ENCODE measurements around the gene RNFT2. TPM values are rescaled to one million over a fixed set of nuclear protein-coding genes. Genes with fewer than 3 reads are reported as not detected.

The RNFT2 gene
- polyA plus RNA-seq, 1 donor from 2014 or later, result 20.6 TPM

DNA sequence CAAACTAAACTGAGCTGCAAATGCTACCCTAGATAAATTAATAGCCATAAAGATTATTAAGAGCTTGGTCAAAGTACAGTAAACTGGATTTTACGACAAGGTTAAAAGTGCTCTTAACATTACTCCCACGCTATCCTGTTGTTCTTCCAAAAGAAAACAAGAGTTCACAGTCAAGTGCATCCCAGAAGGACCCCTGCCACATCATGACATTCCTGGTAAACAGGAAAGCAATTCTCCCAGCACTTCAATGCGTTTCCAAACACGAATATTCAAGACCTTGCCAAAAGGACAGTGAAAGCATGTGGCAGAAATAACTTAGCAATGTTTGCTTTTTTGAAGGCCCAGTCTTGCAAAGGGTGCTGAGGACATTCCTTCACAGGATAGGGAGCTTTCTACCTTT lies 11.4 kb upstream of the RNFT2 start:
- no peaks in the 10 kb centered on the region for H3F3A ChIP-seq (ENCODE audit: insufficient read depth, low read length, poor library complexity, severe bottlenecking)
- no peak for TF ChIP-seq SMC3 (conservative IDR thresholded peaks at IDR 0.05; ENCODE audit: poor library complexity)
- no peak for TF ChIP-seq EP300 (conservative IDR thresholded peaks at IDR 0.05; ENCODE audit: poor library complexity, severe bottlenecking)
- TF ChIP-seq, protein P1, sequence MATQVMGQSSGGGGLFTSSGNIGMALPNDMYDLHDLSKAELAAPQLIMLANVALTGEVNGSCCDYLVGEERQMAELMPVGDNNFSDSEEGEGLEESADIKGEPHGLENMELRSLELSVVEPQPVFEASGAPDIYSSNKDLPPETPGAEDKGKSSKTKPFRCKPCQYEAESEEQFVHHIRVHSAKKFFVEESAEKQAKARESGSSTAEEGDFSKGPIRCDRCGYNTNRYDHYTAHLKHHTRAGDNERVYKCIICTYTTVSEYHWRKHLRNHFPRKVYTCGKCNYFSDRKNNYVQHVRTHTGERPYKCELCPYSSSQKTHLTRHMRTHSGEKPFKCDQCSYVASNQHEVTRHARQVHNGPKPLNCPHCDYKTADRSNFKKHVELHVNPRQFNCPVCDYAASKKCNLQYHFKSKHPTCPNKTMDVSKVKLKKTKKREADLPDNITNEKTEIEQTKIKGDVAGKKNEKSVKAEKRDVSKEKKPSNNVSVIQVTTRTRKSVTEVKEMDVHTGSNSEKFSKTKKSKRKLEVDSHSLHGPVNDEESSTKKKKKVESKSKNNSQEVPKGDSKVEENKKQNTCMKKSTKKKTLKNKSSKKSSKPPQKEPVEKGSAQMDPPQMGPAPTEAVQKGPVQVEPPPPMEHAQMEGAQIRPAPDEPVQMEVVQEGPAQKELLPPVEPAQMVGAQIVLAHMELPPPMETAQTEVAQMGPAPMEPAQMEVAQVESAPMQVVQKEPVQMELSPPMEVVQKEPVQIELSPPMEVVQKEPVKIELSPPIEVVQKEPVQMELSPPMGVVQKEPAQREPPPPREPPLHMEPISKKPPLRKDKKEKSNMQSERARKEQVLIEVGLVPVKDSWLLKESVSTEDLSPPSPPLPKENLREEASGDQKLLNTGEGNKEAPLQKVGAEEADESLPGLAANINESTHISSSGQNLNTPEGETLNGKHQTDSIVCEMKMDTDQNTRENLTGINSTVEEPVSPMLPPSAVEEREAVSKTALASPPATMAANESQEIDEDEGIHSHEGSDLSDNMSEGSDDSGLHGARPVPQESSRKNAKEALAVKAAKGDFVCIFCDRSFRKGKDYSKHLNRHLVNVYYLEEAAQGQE (IDR thresholded peaks at IDR 0.05; ENCODE audit: borderline replicate concordance), result no peak
- no peak for TF ChIP-seq RAD21 (conservative IDR thresholded peaks at IDR 0.05)
- no peak for TF ChIP-seq TAF1 (IDR thresholded peaks at IDR 0.05; ENCODE audit: low read depth)
- TF ChIP-seq EZH2 (IDR thresholded peaks at IDR 0.05; ENCODE audit: borderline replicate concordance, insufficient read depth, low read length, poor library complexity, severe bottlenecking), result no peak
- TF ChIP-seq MXI1 (conservative IDR thresholded peaks at IDR 0.05; ENCODE audit: poor library complexity, severe bottlenecking), result no peak
- TF ChIP-seq, protein P2, sequence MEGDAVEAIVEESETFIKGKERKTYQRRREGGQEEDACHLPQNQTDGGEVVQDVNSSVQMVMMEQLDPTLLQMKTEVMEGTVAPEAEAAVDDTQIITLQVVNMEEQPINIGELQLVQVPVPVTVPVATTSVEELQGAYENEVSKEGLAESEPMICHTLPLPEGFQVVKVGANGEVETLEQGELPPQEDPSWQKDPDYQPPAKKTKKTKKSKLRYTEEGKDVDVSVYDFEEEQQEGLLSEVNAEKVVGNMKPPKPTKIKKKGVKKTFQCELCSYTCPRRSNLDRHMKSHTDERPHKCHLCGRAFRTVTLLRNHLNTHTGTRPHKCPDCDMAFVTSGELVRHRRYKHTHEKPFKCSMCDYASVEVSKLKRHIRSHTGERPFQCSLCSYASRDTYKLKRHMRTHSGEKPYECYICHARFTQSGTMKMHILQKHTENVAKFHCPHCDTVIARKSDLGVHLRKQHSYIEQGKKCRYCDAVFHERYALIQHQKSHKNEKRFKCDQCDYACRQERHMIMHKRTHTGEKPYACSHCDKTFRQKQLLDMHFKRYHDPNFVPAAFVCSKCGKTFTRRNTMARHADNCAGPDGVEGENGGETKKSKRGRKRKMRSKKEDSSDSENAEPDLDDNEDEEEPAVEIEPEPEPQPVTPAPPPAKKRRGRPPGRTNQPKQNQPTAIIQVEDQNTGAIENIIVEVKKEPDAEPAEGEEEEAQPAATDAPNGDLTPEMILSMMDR (IDR thresholded peaks at IDR 0.05; ENCODE audit: poor library complexity, severe bottlenecking), result no peak
- no peak for TF ChIP-seq POLR2AphosphoS5 (IDR thresholded peaks at IDR 0.05)
- H3K4me2 ChIP-seq (ENCODE audit: low read length), result no peak overlapping the region
- no peaks in the 10 kb centered on the region for H3K9me2 ChIP-seq (ENCODE audit: insufficient read depth, low read length)
- no peak overlapping the region for H3K27ac ChIP-seq (ENCODE audit: low read length)
- H3K36me3 ChIP-seq (ENCODE audit: insufficient read depth, low read length), result no peaks in the 10 kb centered on the region
- H3K27me3 ChIP-seq (ENCODE audit: insufficient read depth, low read depth, low read length), result no peaks in the 10 kb centered on the region
- H4K20me1 ChIP-seq (ENCODE audit: insufficient read depth), result no peaks in the 10 kb centered on the region
- H3K4me3 ChIP-seq (ENCODE audit: low read length), result no peak overlapping the region
- no peak overlapping the region for H2AFZ ChIP-seq (ENCODE audit: low read depth, low read length)
- no peaks in the 10 kb centered on the region for H3K9me3 ChIP-seq (ENCODE audit: low read length)
- no peak overlapping the region for H3K9ac ChIP-seq (ENCODE audit: low read length)
- H3K79me2 ChIP-seq (replicated peaks; ENCODE audit: insufficient read depth, low read length), result peaks cover 4% of the 10 kb centered on the region

DNA sequence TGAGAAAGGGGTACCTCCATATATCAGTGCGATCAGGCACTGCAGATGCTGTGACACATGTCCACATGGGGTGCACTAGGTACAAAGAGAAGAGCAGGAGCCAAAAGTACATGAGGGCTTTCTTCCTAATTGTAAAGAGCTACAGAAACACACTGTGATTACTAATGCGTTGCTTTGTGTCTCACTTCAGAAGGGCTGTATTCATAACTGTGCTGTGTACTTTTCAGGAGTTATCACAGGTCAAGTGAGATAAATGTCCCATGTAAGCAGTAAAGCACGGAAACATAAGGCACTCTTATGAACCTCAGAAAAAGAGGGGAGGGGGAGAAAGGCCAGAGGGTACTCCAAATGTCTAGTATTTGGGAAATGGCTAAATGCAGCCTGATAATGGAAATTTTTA lies 10.9 kb upstream of the RNFT2 start:
- Histone ChIP-seq H3K27ac (ENCODE audit: low read length) (no peak overlapping the region), H3K4me3 (ENCODE audit: low read length) (no peak overlapping the region), H4K20me1 (ENCODE audit: insufficient read depth) (no peaks in the 10 kb centered on the region), H3K9ac (ENCODE audit: low read length) (no peak overlapping the region), H3K9me3 (ENCODE audit: low read length) (no peaks in the 10 kb centered on the region), H3K36me3 (ENCODE audit: insufficient read depth, low read length) (no peaks in the 10 kb centered on the region), H3K4me2 (ENCODE audit: low read length) (no peak overlapping the region), H3F3A (ENCODE audit: insufficient read depth, low read length, poor library complexity, severe bottlenecking) (no peaks in the 10 kb centered on the region), H2AFZ (ENCODE audit: low read depth, low read length) (no peak overlapping the region), H3K79me2 (replicated peaks; ENCODE audit: insufficient read depth, low read length) (peaks cover 4% of the 10 kb centered on the region), H3K27me3 (ENCODE audit: insufficient read depth, low read depth, low read length) (no peaks in the 10 kb centered on the region), H3K9me2 (ENCODE audit: insufficient read depth, low read length) (no peaks in the 10 kb centered on the region)
- no peak for TF ChIP-seq EP300 (conservative IDR thresholded peaks at IDR 0.05; ENCODE audit: poor library complexity, severe bottlenecking)
- no peak for TF ChIP-seq MXI1 (conservative IDR thresholded peaks at IDR 0.05; ENCODE audit: poor library complexity, severe bottlenecking)
- no peak for TF ChIP-seq EZH2 (IDR thresholded peaks at IDR 0.05; ENCODE audit: borderline replicate concordance, insufficient read depth, low read length, poor library complexity, severe bottlenecking)
- TF ChIP-seq, protein P2 (IDR thresholded peaks at IDR 0.05; ENCODE audit: poor library complexity, severe bottlenecking), result no peak
- no peak for TF ChIP-seq RAD21 (conservative IDR thresholded peaks at IDR 0.05)
- no peak for TF ChIP-seq SMC3 (conservative IDR thresholded peaks at IDR 0.05; ENCODE audit: poor library complexity)
- no peak for TF ChIP-seq POLR2AphosphoS5 (IDR thresholded peaks at IDR 0.05)
- TF ChIP-seq, protein P1 (IDR thresholded peaks at IDR 0.05; ENCODE audit: borderline replicate concordance), result no peak
- TF ChIP-seq TAF1 (IDR thresholded peaks at IDR 0.05; ENCODE audit: low read depth), result no peak

Data from neural cell (in vitro differentiated cells).